Measurements from ENCODE around the gene RTTN. TPM values are rescaled to one million over a fixed set of nuclear protein-coding genes. Genes with fewer than 3 reads are reported as not detected.

Gene RTTN
- total RNA-seq, 4 donors from 2014 or later: 23.7 to 38.7 (median 25.4) TPM

DNA sequence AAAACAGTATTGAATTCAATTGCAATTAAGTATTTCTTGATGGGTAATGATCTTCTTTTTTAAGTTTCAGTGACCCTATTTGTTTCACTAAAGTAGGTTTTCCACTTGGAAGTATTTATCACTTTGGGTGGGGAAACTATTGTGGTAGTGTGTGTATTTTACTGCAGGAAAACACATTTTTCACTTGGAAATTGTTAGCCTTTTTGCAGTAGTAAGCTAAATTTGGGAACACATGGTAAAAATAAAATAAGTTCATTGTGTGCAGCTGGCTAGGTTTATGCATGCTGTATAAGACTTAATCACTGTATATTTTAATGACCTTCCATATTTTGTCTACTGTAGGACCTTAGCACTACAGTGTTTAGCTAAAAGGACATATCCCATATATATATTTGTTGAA lies 28.5 kb upstream of the RTTN start:
- peaks cover 0 to 11% (median 0%) of the 10 kb centered on the region in 4 donors for H3K4me1 ChIP-seq
- no peaks in the 10 kb centered on the region for H3K27me3 ChIP-seq
- H3K4me3 ChIP-seq: no peak overlapping the region
- no peaks in the 10 kb centered on the region for H3K9me3 ChIP-seq
- peak overlapping the region in 1 of 4 donors; percentile 59 for H3K27ac ChIP-seq
- no peak for TF ChIP-seq EP300 (IDR thresholded peaks at IDR 0.05)
- TF ChIP-seq POLR2A (IDR thresholded peaks at IDR 0.05): no peak
- TF ChIP-seq, protein P1, sequence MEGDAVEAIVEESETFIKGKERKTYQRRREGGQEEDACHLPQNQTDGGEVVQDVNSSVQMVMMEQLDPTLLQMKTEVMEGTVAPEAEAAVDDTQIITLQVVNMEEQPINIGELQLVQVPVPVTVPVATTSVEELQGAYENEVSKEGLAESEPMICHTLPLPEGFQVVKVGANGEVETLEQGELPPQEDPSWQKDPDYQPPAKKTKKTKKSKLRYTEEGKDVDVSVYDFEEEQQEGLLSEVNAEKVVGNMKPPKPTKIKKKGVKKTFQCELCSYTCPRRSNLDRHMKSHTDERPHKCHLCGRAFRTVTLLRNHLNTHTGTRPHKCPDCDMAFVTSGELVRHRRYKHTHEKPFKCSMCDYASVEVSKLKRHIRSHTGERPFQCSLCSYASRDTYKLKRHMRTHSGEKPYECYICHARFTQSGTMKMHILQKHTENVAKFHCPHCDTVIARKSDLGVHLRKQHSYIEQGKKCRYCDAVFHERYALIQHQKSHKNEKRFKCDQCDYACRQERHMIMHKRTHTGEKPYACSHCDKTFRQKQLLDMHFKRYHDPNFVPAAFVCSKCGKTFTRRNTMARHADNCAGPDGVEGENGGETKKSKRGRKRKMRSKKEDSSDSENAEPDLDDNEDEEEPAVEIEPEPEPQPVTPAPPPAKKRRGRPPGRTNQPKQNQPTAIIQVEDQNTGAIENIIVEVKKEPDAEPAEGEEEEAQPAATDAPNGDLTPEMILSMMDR (IDR thresholded peaks at IDR 0.05): no peak
- no peaks in the 10 kb centered on the region for H3K36me3 ChIP-seq
- DNase-seq (ENCODE audit: low spot score in 2 of 2): no peak

DNA sequence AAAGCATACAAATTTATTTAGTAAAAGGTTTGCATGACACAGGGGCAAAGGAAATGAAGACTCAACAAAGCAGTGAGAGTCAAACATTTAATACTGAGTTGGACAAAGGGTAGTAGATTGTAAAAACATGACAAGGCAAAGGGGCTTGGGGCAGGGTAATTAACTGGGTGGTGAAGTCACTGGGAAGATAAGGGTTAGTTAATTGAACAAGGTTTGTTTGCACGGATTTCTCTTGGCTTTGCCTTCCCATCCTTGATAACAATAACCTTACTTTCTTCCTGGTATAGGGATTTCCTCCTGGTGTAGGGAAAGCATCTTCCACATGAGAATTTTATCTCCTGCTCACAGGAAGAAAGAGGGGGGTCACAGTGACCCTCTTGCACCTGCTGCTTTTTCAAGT lies 26.8 kb upstream of the RTTN start:
- no peaks in the 10 kb centered on the region for H3K27me3 ChIP-seq
- no peak overlapping the region for H3K4me3 ChIP-seq
- H3K9me3 ChIP-seq: peaks cover 0 to 10% (median 0%) of the 10 kb centered on the region in 4 donors
- no peak for DNase-seq (ENCODE audit: low spot score in 2 of 2)
- 31 to 44% methylated on average over 1 of the region's 1 CpG for WGBS, 2 donors
- no peak overlapping the region for H3K27ac ChIP-seq
- H3K4me1 ChIP-seq: peaks cover 0 to 11% (median 0%) of the 10 kb centered on the region in 4 donors
- TF ChIP-seq POLR2A (IDR thresholded peaks at IDR 0.05) (no peak), EP300 (IDR thresholded peaks at IDR 0.05) (no peak)
- TF ChIP-seq, protein P1 (IDR thresholded peaks at IDR 0.05): no peak
- H3K36me3 ChIP-seq: no peaks in the 10 kb centered on the region

DNA sequence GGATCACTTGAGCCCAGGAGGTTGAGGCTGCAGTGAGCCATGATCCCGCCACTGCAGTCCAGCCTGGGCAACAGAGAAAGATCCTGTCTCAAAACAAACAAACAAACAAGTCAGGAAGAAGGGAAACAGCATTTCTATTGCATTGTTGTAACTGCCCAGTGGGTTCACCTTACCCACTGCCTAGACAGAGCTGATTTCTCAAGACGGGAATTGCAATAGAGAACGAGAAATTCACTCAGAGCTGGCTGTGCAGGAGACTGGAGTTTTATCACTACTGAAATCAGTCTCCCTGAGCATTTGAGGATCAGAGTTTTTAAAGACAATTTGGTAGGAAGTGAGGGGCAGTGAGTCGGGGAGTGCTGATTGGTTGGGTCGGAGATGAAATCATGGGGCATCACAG lies 24.2 kb upstream of the RTTN start:
- no peaks in the 10 kb centered on the region for H3K27me3 ChIP-seq
- no peak overlapping the region for H3K27ac ChIP-seq
- H3K36me3 ChIP-seq: no peaks in the 10 kb centered on the region
- peaks cover 0 to 11% (median 0%) of the 10 kb centered on the region in 4 donors for H3K4me1 ChIP-seq
- DNase-seq (ENCODE audit: low spot score in 2 of 2): no peak
- TF ChIP-seq, protein P1 (IDR thresholded peaks at IDR 0.05): no peak
- no peak for TF ChIP-seq EP300 (IDR thresholded peaks at IDR 0.05)
- H3K9me3 ChIP-seq: peaks cover 0 to 15% (median 3%) of the 10 kb centered on the region in 4 donors
- WGBS, 2 donors: 88 to 94% methylated on average over 5 of the region's 5 CpGs
- no peak overlapping the region for H3K4me3 ChIP-seq

DNA sequence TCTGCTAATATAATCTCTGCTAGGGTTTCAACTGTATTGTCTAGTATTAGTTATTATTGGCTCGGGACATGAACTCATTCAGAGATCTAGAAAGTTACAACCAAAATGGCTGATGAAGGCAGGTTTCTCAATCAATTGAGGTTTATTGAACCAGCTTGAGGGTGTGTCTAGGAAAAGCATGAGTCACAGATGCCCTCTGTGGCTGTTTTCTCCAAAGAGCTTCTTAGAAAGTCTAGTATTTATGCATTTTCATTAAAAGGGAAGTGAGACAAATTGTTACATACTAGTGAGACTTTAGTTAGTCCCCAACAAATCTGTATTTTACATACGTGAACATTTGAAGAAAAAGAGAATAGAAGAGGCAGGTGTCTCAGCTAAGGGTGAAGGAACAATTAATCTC lies 23.0 kb upstream of the RTTN start:
- no peak for TF ChIP-seq POLR2A (IDR thresholded peaks at IDR 0.05)
- Histone ChIP-seq H3K9me3 (peaks cover 0 to 15% (median 3%) of the 10 kb centered on the region in 4 donors), H3K27me3 (no peaks in the 10 kb centered on the region), H3K4me1 (peaks cover 0 to 1% (median 0%) of the 10 kb centered on the region in 4 donors), H3K27ac (no peak overlapping the region), H3K4me3 (no peak overlapping the region), H3K36me3 (no peaks in the 10 kb centered on the region)
- no peak for DNase-seq (ENCODE audit: low spot score in 2 of 2)
- WGBS, 2 donors: 40 to 44% methylated on average over 2 of the region's 2 CpGs

DNA sequence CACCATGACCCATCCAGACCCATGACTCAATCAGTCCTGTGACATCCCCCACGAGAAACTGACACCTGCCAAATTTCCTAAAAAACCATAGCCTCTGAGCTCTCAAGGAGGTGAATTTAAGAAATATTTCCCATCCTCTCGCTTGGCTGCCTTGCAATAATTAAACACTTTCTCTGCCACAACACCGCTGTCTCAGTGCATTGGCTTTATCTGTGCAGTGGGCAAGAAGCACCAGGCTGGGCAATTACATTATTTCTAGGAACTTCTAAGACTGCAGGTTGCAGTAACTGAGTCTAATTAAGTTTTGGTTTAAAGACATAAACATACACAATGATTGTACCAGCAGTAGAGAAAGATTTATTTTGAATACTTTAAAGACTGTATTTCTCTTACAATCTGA lies 22.0 kb upstream of the RTTN start:
- Histone ChIP-seq H3K27ac (no peak overlapping the region), H3K4me1 (no peaks in the 10 kb centered on the region), H3K36me3 (no peaks in the 10 kb centered on the region), H3K27me3 (no peaks in the 10 kb centered on the region), H3K4me3 (no peak overlapping the region), H3K9me3 (peaks cover 0 to 15% (median 3%) of the 10 kb centered on the region in 4 donors)
- 75 to 90% methylated on average over 3 of the region's 3 CpGs for WGBS, 2 donors
- no peak for DNase-seq (ENCODE audit: low spot score in 2 of 2)
- TF ChIP-seq EP300 (IDR thresholded peaks at IDR 0.05): no peak
- TF ChIP-seq, protein P1 (IDR thresholded peaks at IDR 0.05): no peak
- no peak for TF ChIP-seq POLR2A (IDR thresholded peaks at IDR 0.05)

DNA sequence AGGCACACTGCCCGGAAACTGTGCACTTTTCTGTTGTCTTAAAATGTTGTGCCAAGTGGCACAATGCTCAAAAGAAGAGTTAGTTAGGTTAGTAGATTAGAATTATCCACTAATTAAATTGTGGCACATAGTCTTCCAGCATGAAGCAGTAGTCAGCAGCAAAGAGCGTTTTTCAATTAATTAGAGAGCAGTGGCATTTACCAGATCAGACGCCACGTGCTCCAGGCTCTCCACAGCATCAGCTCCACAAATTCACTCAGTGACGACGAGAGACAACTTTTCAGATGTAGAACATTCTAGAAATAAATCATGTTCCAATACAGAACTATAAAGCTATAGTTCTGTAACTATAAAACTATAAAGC lies 16.4 kb upstream of the RTTN start:
- 78 to 86% methylated on average over 6 of the region's 6 CpGs for WGBS, 2 donors

More for the DNA sequence above, 16.4 kb upstream of the RTTN start:
- Histone ChIP-seq H3K27me3 (no peaks in the 10 kb centered on the region), H3K36me3 (no peaks in the 10 kb centered on the region), H3K9me3 (peaks cover 0 to 3% (median under 1%) of the 10 kb centered on the region in 4 donors), H3K4me1 (peaks cover 0 to 4% (median 0%) of the 10 kb centered on the region in 4 donors), H3K4me3 (no peak overlapping the region), H3K27ac (no peak overlapping the region)
- DNase-seq (ENCODE audit: low spot score in 2 of 2): no peak
- TF ChIP-seq EP300 (IDR thresholded peaks at IDR 0.05): no peak
- TF ChIP-seq POLR2A (IDR thresholded peaks at IDR 0.05): no peak
- TF ChIP-seq, protein P1 (IDR thresholded peaks at IDR 0.05): no peak
